Astrocyte of the hippocampus (primary cell): Measurements from ENCODE around the gene CFAP210.
"Not testable (repeated sequence)": the region's sequence is repeated elsewhere in the genome, so short reads cannot be mapped to it uniquely, and the experiment has no call there.

Experiments
- DNase-seq: peaks from one replicate; pipeline ENCODE4 v3.0.0; 2011; ENCODE audit warnings: low read depth, low spot score

Gene CFAP210

GRCh38 chr2:169712791-169713227 lies 18.6 kb upstream of the CFAP210 start:
- DNase-seq = no peak

GRCh38 chr2:169711751-169712509 lies 17.7 kb upstream of the CFAP210 start:
- DNase-seq = no peak

- DNase-seq = no peak
These were observed 15.8 kb upstream of the CFAP210 start for GRCh38 chr2:169709981-169710380.

- DNase-seq = no peak
These were observed 15.1 kb upstream of the CFAP210 start for GRCh38 chr2:169709331-169709730.

GRCh38 chr2:169707626-169708025 lies 13.4 kb upstream of the CFAP210 start:
- no peak for DNase-seq

- peak; percentile 61 for DNase-seq
These were observed 11.7 kb upstream of the CFAP210 start for GRCh38 chr2:169705927-169706326.

GRCh38 chr2:169704160-169704708 lies 10.0 kb upstream of the CFAP210 start:
- no peak for DNase-seq

GRCh38 chr2:169702996-169703395 lies 8.8 kb upstream of the CFAP210 start:
- no peak for DNase-seq

GRCh38 chr2:169699173-169699572 lies 5.0 kb upstream of the CFAP210 start:
- DNase-seq = not testable (repeated sequence)

- no peak for DNase-seq
These were observed 2.2 kb upstream of the CFAP210 start for GRCh38 chr2:169696381-169696780.

- no peak for DNase-seq
These were observed 672 bp upstream of the CFAP210 start for GRCh38 chr2:169694894-169695260.

- no peak for DNase-seq
These were observed 845 bp downstream of the CFAP210 start for GRCh38 chr2:169693360-169693759.

- DNase-seq = no peak
These were observed 1.5 kb downstream of the CFAP210 start for GRCh38 chr2:169692718-169693117.

GRCh38 chr2:169690958-169691357 lies 3.2 kb downstream of the CFAP210 start:
- DNase-seq = no peak

GRCh38 chr2:169687943-169688342 lies 6.3 kb downstream of the CFAP210 start:
- DNase-seq = not testable (repeated sequence)

- DNase-seq = not testable (repeated sequence)
These were observed 7.4 kb downstream of the CFAP210 start for GRCh38 chr2:169686825-169687224.

GRCh38 chr2:169684712-169685111 lies 9.5 kb downstream of the CFAP210 start:
- DNase-seq = not testable (repeated sequence)

- no peak for DNase-seq
These were observed 10.1 kb downstream of the CFAP210 start for GRCh38 chr2:169684135-169684565.

GRCh38 chr2:169683425-169684134 lies 10.6 kb downstream of the CFAP210 start:
- no peak for DNase-seq

GRCh38 chr2:169683054-169683424 lies 11.2 kb downstream of the CFAP210 start:
- no peak for DNase-seq

GRCh38 chr2:169676850-169677249 lies 17.4 kb downstream of the CFAP210 start:
- no peak for DNase-seq

- DNase-seq = no peak
These were observed 17.8 kb downstream of the CFAP210 start for GRCh38 chr2:169676357-169676756.

GRCh38 chr2:169673921-169674320 lies 20.3 kb downstream of the CFAP210 start:
- DNase-seq = no peak
